ENCODE data around the gene SNAPC1.
"Not testable (repeated sequence)": the region's sequence is repeated elsewhere in the genome, so short reads cannot be mapped to it uniquely, and the experiment has no call there.

The SNAPC1 gene

GRCh38 chr14:61750708-61751474 lies 11.3 kb upstream of the SNAPC1 start:
- peak; percentile 50 for DNase-seq (ENCODE audit: low read depth)

GRCh38 chr14:61751475-61751989 lies 10.7 kb upstream of the SNAPC1 start:
- DNase-seq (ENCODE audit: low read depth) = no peak

GRCh38 chr14:61752626-61753025 lies 9.6 kb upstream of the SNAPC1 start:
- DNase-seq (ENCODE audit: low read depth) = no peak

- no peak for DNase-seq (ENCODE audit: low read depth)
Observed at GRCh38 chr14:61753631-61754030, 8.6 kb upstream of the SNAPC1 start.

- DNase-seq (ENCODE audit: low read depth) = no peak
Observed at GRCh38 chr14:61754627-61755381, 7.4 kb upstream of the SNAPC1 start.

- DNase-seq (ENCODE audit: low read depth) = not testable (repeated sequence)
Observed at GRCh38 chr14:61755382-61755742, 6.9 kb upstream of the SNAPC1 start.

- DNase-seq (ENCODE audit: low read depth) = no peak
Observed at GRCh38 chr14:61756135-61756534, 6.1 kb upstream of the SNAPC1 start.

- no peak for DNase-seq (ENCODE audit: low read depth)
Observed at GRCh38 chr14:61759878-61760277, 2.3 kb upstream of the SNAPC1 start.

GRCh38 chr14:61761557-61761956 lies 663 bp upstream of the SNAPC1 start:
- no peak for DNase-seq (ENCODE audit: low read depth)

- DNase-seq (ENCODE audit: low read depth) = no peak
Observed at GRCh38 chr14:61764342-61765122, 2.3 kb downstream of the SNAPC1 start.

- no peak for DNase-seq (ENCODE audit: low read depth)
Observed at GRCh38 chr14:61765225-61765943, 3.2 kb downstream of the SNAPC1 start.

- no peak for DNase-seq (ENCODE audit: low read depth)
Observed at GRCh38 chr14:61766151-61766550, 3.9 kb downstream of the SNAPC1 start.

GRCh38 chr14:61768240-61768639 lies 6.0 kb downstream of the SNAPC1 start:
- DNase-seq (ENCODE audit: low read depth) = no peak

GRCh38 chr14:61769893-61770292 lies 7.7 kb downstream of the SNAPC1 start:
- DNase-seq (ENCODE audit: low read depth) = no peak

GRCh38 chr14:61774861-61775260 lies 12.6 kb downstream of the SNAPC1 start:
- no peak for DNase-seq (ENCODE audit: low read depth)

GRCh38 chr14:61780125-61780524 lies 17.9 kb downstream of the SNAPC1 start:
- DNase-seq (ENCODE audit: low read depth) = no peak

- DNase-seq (ENCODE audit: low read depth) = no peak
Observed at GRCh38 chr14:61797309-61797708, 35.1 kb downstream of the SNAPC1 start.

- no peak for DNase-seq (ENCODE audit: low read depth)
Observed at GRCh38 chr14:61802010-61802568, 39.9 kb downstream of the SNAPC1 start.

GRCh38 chr14:61803755-61804154 lies 41.5 kb downstream of the SNAPC1 start:
- no peak for DNase-seq (ENCODE audit: low read depth)

- DNase-seq (ENCODE audit: low read depth) = no peak
Observed at GRCh38 chr14:61805451-61805850, 43.2 kb downstream of the SNAPC1 start.

GRCh38 chr14:61811882-61812346 lies 49.7 kb downstream of the SNAPC1 start:
- no peak for DNase-seq (ENCODE audit: low read depth)

Data from activated gamma-delta T cell treated with anti-CD3 and anti-CD28 coated beads, Interleukin-2, amount 50 U/mL, for 16 hours (primary cell).